HepG2 (cell line): ENCODE measurements around the gene UBE2O. TPM values are rescaled to one million over a fixed set of nuclear protein-coding genes. Genes with fewer than 3 reads are reported as not detected.

Source experiments
- HHEX ChIP-seq: IDR thresholded peaks from 2 replicates; pipeline ENCODE4 v1.6.1; 2016; ENCODE audit warnings: control low read depth
- PHF21A ChIP-seq: sonication (generic); formaldehyde crosslinking; IDR thresholded peaks from 2 replicates; pipeline ENCODE4 v1.5.0; 2020; ENCODE audit warnings: mild to moderate bottlenecking, missing genetic modification reagents
- TCF7 ChIP-seq: sonication (generic); IDR thresholded peaks from 2 replicates; pipeline ENCODE4 v1.6.1; 2016; ENCODE audit warnings: antibody characterized with exemption, low read depth
- TMF1 ChIP-seq: sonication (generic); formaldehyde crosslinking; IDR thresholded peaks from 2 replicates; pipeline ENCODE4 v1.8.1; 2022; ENCODE audit warnings: low read depth, missing genetic modification reagents
- YEATS2 ChIP-seq: sonication (generic); formaldehyde crosslinking; IDR thresholded peaks from 2 replicates; pipeline ENCODE4 v1.4.0; 2020; ENCODE audit warnings: missing genetic modification reagents, borderline replicate concordance
- ZKSCAN8 ChIP-seq: IDR thresholded peaks from 2 replicates; pipeline ENCODE4 v1.6.1; 2016; ENCODE audit warnings: borderline replicate concordance, missing genetic modification reagents, missing compliant biosample characterization
- ZNF234 ChIP-seq: sonication (generic); formaldehyde crosslinking; conservative IDR thresholded peaks from 2 replicates; pipeline ENCODE4 v1.5.1; 2020; ENCODE audit warnings: mild to moderate bottlenecking, missing genetic modification reagents
- ZNF333 ChIP-seq: sonication (generic); formaldehyde crosslinking; IDR thresholded peaks from 2 replicates; pipeline ENCODE4 v1.4.0; 2020; ENCODE audit warnings: mild to moderate bottlenecking, missing genetic modification reagents, borderline replicate concordance
- ZNF510 ChIP-seq: sonication (generic); formaldehyde crosslinking; IDR thresholded peaks from 2 replicates; pipeline ENCODE4 v1.4.0; 2020; ENCODE audit warnings: low read depth, mild to moderate bottlenecking, missing genetic modification reagents
- ZNF549 ChIP-seq: sonication (generic); formaldehyde crosslinking; IDR thresholded peaks from 2 replicates; pipeline ENCODE4 v1.5.0; 2020; ENCODE audit warnings: missing genetic modification reagents
- ZSCAN21 ChIP-seq: sonication (generic); formaldehyde crosslinking; IDR thresholded peaks from 2 replicates; pipeline ENCODE4 v1.8.0; 2022; ENCODE audit warnings: mild to moderate bottlenecking, missing genetic modification reagents, moderate library complexity, borderline replicate concordance
- polyA plus RNA-seq, 8 experiments: library from polyadenylated mRNA; depleted of rRNA in 3 of 8; stranded (reverse) in 7 of 8; unstranded in 1 of 8; fragments of >200 nt; fragmentation: Illumina TruSeq in 4 of 8; extraction: Trizol in 4 of 8; gene quantifications; 2 replicates each; pipeline versions ENCODE4 v1.2.1 to v1.2.3, GENCODE V29; 2011 to 2016; ENCODE audit warnings: low read depth in 4 of 8, missing spikeins in 1 of 8, mixed read lengths in 1 of 8; ENCODE audit not compliant: insufficient read depth in 1 of 8
- total RNA-seq, 5 experiments: library from RNA; depleted of rRNA; stranded (reverse); fragments of >200 nt; fragmentation: Illumina TruSeq; extraction: Trizol; gene quantifications; 2 replicates each; pipeline ENCODE4 v1.2.3, GENCODE V29; 2016; ENCODE audit warnings: low read depth in 1 of 5
- TF ChIP-seq, protein P1 (sequence below): sonication (generic); formaldehyde crosslinking; IDR thresholded peaks from 2 replicates; pipeline ENCODE4 v1.4.0; 2020; ENCODE audit warnings: missing genetic modification reagents
- TF ChIP-seq, protein P2 (sequence below): sonication (generic); formaldehyde crosslinking; IDR thresholded peaks from 2 replicates; pipeline ENCODE4 v1.4.0; 2020; ENCODE audit warnings: missing genetic modification reagents, mild to moderate bottlenecking, borderline replicate concordance
- TF ChIP-seq, protein P3 (sequence below): sonication (generic); formaldehyde crosslinking; IDR thresholded peaks from 2 replicates; pipeline ENCODE4 v1.4.0; 2020; ENCODE audit warnings: missing genetic modification reagents
- TF ChIP-seq, protein P4 (sequence below): sonication (generic); formaldehyde crosslinking; IDR thresholded peaks from 2 replicates; pipeline ENCODE4 v1.9.0; 2021; ENCODE audit warnings: mild to moderate bottlenecking, missing genetic modification reagents
- TF ChIP-seq, protein P5 (sequence below): IDR thresholded peaks from 2 replicates; pipeline ENCODE4 v1.6.1; 2016; ENCODE audit warnings: low read depth, borderline replicate concordance

The UBE2O gene
- total and polyA plus RNA-seq, 2 of the 13 experiments (the other 11 are each of a cell fraction or from before 2014, with no cell fraction given): 21.5 to 23.5 TPM

DNA sequence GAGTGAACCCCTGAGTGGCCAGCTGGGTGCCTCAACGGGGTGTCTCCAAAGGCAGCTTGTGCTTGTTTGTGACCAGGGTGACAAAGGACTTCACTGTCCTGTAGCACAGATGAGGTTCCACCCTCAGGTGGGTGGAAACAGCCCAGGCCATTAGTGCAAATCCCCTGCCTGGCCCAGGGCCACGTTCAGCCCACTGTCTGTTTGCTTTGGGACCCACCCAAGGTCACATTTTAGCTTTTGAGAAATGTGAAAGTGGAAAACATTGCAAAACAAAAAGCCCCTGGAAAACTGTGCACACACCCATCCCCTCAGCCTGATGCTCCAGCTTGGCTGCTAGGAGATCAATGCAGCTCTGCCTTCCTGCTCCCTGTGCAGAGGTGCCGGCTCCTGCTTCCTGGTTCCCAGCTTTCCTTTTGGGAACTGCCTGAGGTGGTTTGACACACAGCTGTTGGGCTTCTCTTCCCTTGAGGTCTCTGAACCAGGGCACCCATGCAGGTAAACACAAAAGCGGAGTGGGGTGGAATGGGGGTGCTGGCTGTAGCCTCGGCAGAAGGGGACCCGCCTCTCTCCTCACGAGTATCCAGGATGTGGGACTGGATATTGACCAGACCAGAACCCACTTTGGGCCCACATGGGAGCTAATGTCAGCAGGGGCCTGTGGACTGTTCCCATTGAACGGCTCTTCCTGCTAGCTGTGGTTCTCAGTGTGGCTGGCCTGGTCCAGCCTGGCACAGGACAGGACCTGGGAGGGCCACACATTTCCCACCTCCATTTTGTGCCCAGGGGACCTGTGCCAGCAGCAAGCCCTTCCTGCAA, 76.4 kb downstream of the UBE2O start (continued):
- TF ChIP-seq, protein P1, sequence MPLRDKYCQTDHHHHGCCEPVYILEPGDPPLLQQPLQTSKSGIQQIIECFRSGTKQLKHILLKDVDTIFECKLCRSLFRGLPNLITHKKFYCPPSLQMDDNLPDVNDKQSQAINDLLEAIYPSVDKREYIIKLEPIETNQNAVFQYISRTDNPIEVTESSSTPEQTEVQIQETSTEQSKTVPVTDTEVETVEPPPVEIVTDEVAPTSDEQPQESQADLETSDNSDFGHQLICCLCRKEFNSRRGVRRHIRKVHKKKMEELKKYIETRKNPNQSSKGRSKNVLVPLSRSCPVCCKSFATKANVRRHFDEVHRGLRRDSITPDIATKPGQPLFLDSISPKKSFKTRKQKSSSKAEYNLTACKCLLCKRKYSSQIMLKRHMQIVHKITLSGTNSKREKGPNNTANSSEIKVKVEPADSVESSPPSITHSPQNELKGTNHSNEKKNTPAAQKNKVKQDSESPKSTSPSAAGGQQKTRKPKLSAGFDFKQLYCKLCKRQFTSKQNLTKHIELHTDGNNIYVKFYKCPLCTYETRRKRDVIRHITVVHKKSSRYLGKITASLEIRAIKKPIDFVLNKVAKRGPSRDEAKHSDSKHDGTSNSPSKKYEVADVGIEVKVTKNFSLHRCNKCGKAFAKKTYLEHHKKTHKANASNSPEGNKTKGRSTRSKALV (CRISPR knock-in tag): peak; percentile 80; the same call in 1 of the 2 replicates
- TF ChIP-seq PHF21A (peak; percentile 96), HHEX (CRISPR knock-in tag) (no peak), YEATS2 (peak; percentile 53; the same call in 1 of the 2 replicates), ZKSCAN8 (CRISPR knock-in tag) (peak; percentile 86; the same call in 1 of the 2 replicates), ZNF549 (no peak), ZNF510 (0 out of 2 replicates have a peak, but pooled peaks have one; percentile 49), ZSCAN21 (CRISPR knock-in tag) (peak; percentile 93), TCF7 (peak; percentile 67), TMF1 (peak; percentile 71; the same call in 1 of the 2 replicates), ZNF333 (CRISPR knock-in tag) (peak; percentile 19; the same call in 1 of the 2 replicates), ZNF234 (CRISPR knock-in tag) (0 out of 2 replicates have a peak, but pooled peaks have one; percentile 11)
- TF ChIP-seq, protein P2, sequence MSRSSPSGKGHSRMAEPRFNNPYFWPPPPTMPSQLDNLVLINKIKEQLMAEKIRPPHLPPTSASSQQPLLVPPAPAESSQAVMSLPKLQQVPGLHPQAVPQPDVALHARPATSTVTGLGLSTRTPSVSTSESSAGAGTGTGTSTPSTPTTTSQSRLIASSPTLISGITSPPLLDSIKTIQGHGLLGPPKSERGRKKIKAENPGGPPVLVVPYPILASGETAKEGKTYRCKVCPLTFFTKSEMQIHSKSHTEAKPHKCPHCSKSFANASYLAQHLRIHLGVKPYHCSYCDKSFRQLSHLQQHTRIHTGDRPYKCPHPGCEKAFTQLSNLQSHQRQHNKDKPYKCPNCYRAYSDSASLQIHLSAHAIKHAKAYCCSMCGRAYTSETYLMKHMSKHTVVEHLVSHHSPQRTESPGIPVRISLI (CRISPR knock-in tag): peak; percentile 99
- TF ChIP-seq, protein P3, sequence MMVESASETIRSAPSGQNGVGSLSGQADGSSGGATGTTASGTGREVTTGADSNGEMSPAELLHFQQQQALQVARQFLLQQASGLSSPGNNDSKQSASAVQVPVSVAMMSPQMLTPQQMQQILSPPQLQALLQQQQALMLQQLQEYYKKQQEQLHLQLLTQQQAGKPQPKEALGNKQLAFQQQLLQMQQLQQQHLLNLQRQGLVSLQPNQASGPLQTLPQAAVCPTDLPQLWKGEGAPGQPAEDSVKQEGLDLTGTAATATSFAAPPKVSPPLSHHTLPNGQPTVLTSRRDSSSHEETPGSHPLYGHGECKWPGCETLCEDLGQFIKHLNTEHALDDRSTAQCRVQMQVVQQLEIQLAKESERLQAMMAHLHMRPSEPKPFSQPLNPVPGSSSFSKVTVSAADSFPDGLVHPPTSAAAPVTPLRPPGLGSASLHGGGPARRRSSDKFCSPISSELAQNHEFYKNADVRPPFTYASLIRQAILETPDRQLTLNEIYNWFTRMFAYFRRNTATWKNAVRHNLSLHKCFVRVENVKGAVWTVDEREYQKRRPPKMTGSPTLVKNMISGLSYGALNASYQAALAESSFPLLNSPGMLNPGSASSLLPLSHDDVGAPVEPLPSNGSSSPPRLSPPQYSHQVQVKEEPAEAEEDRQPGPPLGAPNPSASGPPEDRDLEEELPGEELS (CRISPR knock-in tag): peak; percentile 92
- TF ChIP-seq, protein P4, sequence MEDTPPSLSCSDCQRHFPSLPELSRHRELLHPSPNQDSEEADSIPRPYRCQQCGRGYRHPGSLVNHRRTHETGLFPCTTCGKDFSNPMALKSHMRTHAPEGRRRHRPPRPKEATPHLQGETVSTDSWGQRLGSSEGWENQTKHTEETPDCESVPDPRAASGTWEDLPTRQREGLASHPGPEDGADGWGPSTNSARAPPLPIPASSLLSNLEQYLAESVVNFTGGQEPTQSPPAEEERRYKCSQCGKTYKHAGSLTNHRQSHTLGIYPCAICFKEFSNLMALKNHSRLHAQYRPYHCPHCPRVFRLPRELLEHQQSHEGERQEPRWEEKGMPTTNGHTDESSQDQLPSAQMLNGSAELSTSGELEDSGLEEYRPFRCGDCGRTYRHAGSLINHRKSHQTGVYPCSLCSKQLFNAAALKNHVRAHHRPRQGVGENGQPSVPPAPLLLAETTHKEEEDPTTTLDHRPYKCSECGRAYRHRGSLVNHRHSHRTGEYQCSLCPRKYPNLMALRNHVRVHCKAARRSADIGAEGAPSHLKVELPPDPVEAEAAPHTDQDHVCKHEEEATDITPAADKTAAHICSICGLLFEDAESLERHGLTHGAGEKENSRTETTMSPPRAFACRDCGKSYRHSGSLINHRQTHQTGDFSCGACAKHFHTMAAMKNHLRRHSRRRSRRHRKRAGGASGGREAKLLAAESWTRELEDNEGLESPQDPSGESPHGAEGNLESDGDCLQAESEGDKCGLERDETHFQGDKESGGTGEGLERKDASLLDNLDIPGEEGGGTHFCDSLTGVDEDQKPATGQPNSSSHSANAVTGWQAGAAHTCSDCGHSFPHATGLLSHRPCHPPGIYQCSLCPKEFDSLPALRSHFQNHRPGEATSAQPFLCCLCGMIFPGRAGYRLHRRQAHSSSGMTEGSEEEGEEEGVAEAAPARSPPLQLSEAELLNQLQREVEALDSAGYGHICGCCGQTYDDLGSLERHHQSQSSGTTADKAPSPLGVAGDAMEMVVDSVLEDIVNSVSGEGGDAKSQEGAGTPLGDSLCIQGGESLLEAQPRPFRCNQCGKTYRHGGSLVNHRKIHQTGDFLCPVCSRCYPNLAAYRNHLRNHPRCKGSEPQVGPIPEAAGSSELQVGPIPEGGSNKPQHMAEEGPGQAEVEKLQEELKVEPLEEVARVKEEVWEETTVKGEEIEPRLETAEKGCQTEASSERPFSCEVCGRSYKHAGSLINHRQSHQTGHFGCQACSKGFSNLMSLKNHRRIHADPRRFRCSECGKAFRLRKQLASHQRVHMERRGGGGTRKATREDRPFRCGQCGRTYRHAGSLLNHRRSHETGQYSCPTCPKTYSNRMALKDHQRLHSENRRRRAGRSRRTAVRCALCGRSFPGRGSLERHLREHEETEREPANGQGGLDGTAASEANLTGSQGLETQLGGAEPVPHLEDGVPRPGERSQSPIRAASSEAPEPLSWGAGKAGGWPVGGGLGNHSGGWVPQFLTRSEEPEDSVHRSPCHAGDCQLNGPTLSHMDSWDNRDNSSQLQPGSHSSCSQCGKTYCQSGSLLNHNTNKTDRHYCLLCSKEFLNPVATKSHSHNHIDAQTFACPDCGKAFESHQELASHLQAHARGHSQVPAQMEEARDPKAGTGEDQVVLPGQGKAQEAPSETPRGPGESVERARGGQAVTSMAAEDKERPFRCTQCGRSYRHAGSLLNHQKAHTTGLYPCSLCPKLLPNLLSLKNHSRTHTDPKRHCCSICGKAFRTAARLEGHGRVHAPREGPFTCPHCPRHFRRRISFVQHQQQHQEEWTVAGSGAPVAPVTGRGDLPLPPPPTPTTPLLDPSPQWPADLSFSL (CRISPR knock-in tag): no peak
- TF ChIP-seq, protein P5, sequence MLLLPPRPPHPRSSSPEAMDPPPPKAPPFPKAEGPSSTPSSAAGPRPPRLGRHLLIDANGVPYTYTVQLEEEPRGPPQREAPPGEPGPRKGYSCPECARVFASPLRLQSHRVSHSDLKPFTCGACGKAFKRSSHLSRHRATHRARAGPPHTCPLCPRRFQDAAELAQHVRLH: peak; percentile 26; the same call in 1 of the 2 replicates
